Measurements from ENCODE around the gene CFAP251.

Gene CFAP251

GRCh38 chr12:121960541-121960940, 42.1 kb downstream of the CFAP251 start:
- Histone ChIP-seq H3K27me3 (ENCODE audit: control insufficient read depth, insufficient read depth, low read length, poor library complexity, severe bottlenecking) (no peaks in the 10 kb centered on the region), H3K4me1 (ENCODE audit: control insufficient read depth, insufficient read depth, low read length) (no peaks in the 10 kb centered on the region), H3K27ac (ENCODE audit: insufficient read depth, low read depth, low read length, poor library complexity, severe bottlenecking) (no peak overlapping the region), H3K4me3 (ENCODE audit: insufficient read depth, low read depth, low read length) (no peak overlapping the region), H3K36me3 (ENCODE audit: control insufficient read depth, insufficient read depth, low read length) (no peaks in the 10 kb centered on the region), H3K9me3 (ENCODE audit: control insufficient read depth, low read length) (no peaks in the 10 kb centered on the region)
- 93% methylated on average over 7 of the region's 7 CpGs for WGBS, 2 experiments

GRCh38 chr12:121961195-121961879, 42.9 kb downstream of the CFAP251 start:
- WGBS, 2 experiments: 80 to 86% methylated on average over 5 of the region's 5 CpGs
- no peaks in the 10 kb centered on the region for H3K4me1 ChIP-seq (ENCODE audit: control insufficient read depth, insufficient read depth, low read length)
- no peak overlapping the region for H3K27ac ChIP-seq (ENCODE audit: insufficient read depth, low read depth, low read length, poor library complexity, severe bottlenecking)
- no peaks in the 10 kb centered on the region for H3K36me3 ChIP-seq (ENCODE audit: control insufficient read depth, insufficient read depth, low read length)
- H3K4me3 ChIP-seq (ENCODE audit: insufficient read depth, low read depth, low read length): no peak overlapping the region
- H3K9me3 ChIP-seq (ENCODE audit: control insufficient read depth, low read length): no peaks in the 10 kb centered on the region
- no peaks in the 10 kb centered on the region for H3K27me3 ChIP-seq (ENCODE audit: control insufficient read depth, insufficient read depth, low read length, poor library complexity, severe bottlenecking)

GRCh38 chr12:121963341-121964018, 45.1 kb downstream of the CFAP251 start:
- no peaks in the 10 kb centered on the region for H3K4me1 ChIP-seq (ENCODE audit: control insufficient read depth, insufficient read depth, low read length)
- no peaks in the 10 kb centered on the region for H3K9me3 ChIP-seq (ENCODE audit: control insufficient read depth, low read length)
- no peaks in the 10 kb centered on the region for H3K36me3 ChIP-seq (ENCODE audit: control insufficient read depth, insufficient read depth, low read length)
- no peaks in the 10 kb centered on the region for H3K27me3 ChIP-seq (ENCODE audit: control insufficient read depth, insufficient read depth, low read length, poor library complexity, severe bottlenecking)
- no peak overlapping the region for H3K27ac ChIP-seq (ENCODE audit: insufficient read depth, low read depth, low read length, poor library complexity, severe bottlenecking)
- 87% methylated on average over 15 of the region's 15 CpGs for WGBS, 2 experiments
- H3K4me3 ChIP-seq (ENCODE audit: insufficient read depth, low read depth, low read length): no peak overlapping the region

- H3K36me3 ChIP-seq (ENCODE audit: control insufficient read depth, insufficient read depth, low read length): no peaks in the 10 kb centered on the region
- H3K27me3 ChIP-seq (ENCODE audit: control insufficient read depth, insufficient read depth, low read length, poor library complexity, severe bottlenecking): no peaks in the 10 kb centered on the region
- no peaks in the 10 kb centered on the region for H3K9me3 ChIP-seq (ENCODE audit: control insufficient read depth, low read length)
- H3K4me3 ChIP-seq (ENCODE audit: insufficient read depth, low read depth, low read length): no peak overlapping the region
- H3K4me1 ChIP-seq (ENCODE audit: control insufficient read depth, insufficient read depth, low read length): no peaks in the 10 kb centered on the region
- H3K27ac ChIP-seq (ENCODE audit: insufficient read depth, low read depth, low read length, poor library complexity, severe bottlenecking): no peak overlapping the region
- 84 to 91% methylated on average over 8 to 9 of the region's 9 CpGs for WGBS, 2 experiments
These were observed 46.6 kb downstream of the CFAP251 start for GRCh38 chr12:121964813-121965643.

GRCh38 chr12:121966959-121967358, 48.6 kb downstream of the CFAP251 start:
- Histone ChIP-seq H3K4me1 (ENCODE audit: control insufficient read depth, insufficient read depth, low read length) (no peaks in the 10 kb centered on the region), H3K27ac (ENCODE audit: insufficient read depth, low read depth, low read length, poor library complexity, severe bottlenecking) (no peak overlapping the region), H3K9me3 (ENCODE audit: control insufficient read depth, low read length) (no peaks in the 10 kb centered on the region), H3K27me3 (ENCODE audit: control insufficient read depth, insufficient read depth, low read length, poor library complexity, severe bottlenecking) (no peaks in the 10 kb centered on the region), H3K4me3 (ENCODE audit: insufficient read depth, low read depth, low read length) (no peak overlapping the region), H3K36me3 (ENCODE audit: control insufficient read depth, insufficient read depth, low read length) (no peaks in the 10 kb centered on the region)
- WGBS, 2 experiments: 92 to 95% methylated on average over 5 of the region's 5 CpGs

- no peaks in the 10 kb centered on the region for H3K27me3 ChIP-seq (ENCODE audit: control insufficient read depth, insufficient read depth, low read length, poor library complexity, severe bottlenecking)
- H3K4me1 ChIP-seq (ENCODE audit: control insufficient read depth, insufficient read depth, low read length): no peaks in the 10 kb centered on the region
- H3K36me3 ChIP-seq (ENCODE audit: control insufficient read depth, insufficient read depth, low read length): no peaks in the 10 kb centered on the region
- WGBS, 2 experiments: 92 to 93% methylated on average over 10 of the region's 10 CpGs
- H3K4me3 ChIP-seq (ENCODE audit: insufficient read depth, low read depth, low read length): no peak overlapping the region
- H3K9me3 ChIP-seq (ENCODE audit: control insufficient read depth, low read length): no peaks in the 10 kb centered on the region
- no peak overlapping the region for H3K27ac ChIP-seq (ENCODE audit: insufficient read depth, low read depth, low read length, poor library complexity, severe bottlenecking)
These were observed 50.5 kb downstream of the CFAP251 start for GRCh38 chr12:121968876-121969275.

- no peak overlapping the region for H3K4me3 ChIP-seq (ENCODE audit: insufficient read depth, low read depth, low read length)
- H3K27me3 ChIP-seq (ENCODE audit: control insufficient read depth, insufficient read depth, low read length, poor library complexity, severe bottlenecking): no peaks in the 10 kb centered on the region
- 89 to 93% methylated on average over 4 of the region's 4 CpGs for WGBS, 2 experiments
- no peaks in the 10 kb centered on the region for H3K4me1 ChIP-seq (ENCODE audit: control insufficient read depth, insufficient read depth, low read length)
- no peaks in the 10 kb centered on the region for H3K36me3 ChIP-seq (ENCODE audit: control insufficient read depth, insufficient read depth, low read length)
- no peak overlapping the region for H3K27ac ChIP-seq (ENCODE audit: insufficient read depth, low read depth, low read length, poor library complexity, severe bottlenecking)
- H3K9me3 ChIP-seq (ENCODE audit: control insufficient read depth, low read length): no peaks in the 10 kb centered on the region
These were observed 51.3 kb downstream of the CFAP251 start for GRCh38 chr12:121969726-121970125.

GRCh38 chr12:121970581-121971300, 52.3 kb downstream of the CFAP251 start:
- Histone ChIP-seq H3K36me3 (ENCODE audit: control insufficient read depth, insufficient read depth, low read length) (no peaks in the 10 kb centered on the region), H3K4me3 (ENCODE audit: insufficient read depth, low read depth, low read length) (no peak overlapping the region), H3K4me1 (ENCODE audit: control insufficient read depth, insufficient read depth, low read length) (no peaks in the 10 kb centered on the region), H3K9me3 (ENCODE audit: control insufficient read depth, low read length) (no peaks in the 10 kb centered on the region), H3K27ac (ENCODE audit: insufficient read depth, low read depth, low read length, poor library complexity, severe bottlenecking) (no peak overlapping the region), H3K27me3 (ENCODE audit: control insufficient read depth, insufficient read depth, low read length, poor library complexity, severe bottlenecking) (no peaks in the 10 kb centered on the region)
- 91 to 92% methylated on average over 6 of the region's 6 CpGs for WGBS, 2 experiments

- Histone ChIP-seq H3K4me3 (ENCODE audit: insufficient read depth, low read depth, low read length) (no peak overlapping the region), H3K9me3 (ENCODE audit: control insufficient read depth, low read length) (no peaks in the 10 kb centered on the region), H3K27me3 (ENCODE audit: control insufficient read depth, insufficient read depth, low read length, poor library complexity, severe bottlenecking) (no peaks in the 10 kb centered on the region), H3K36me3 (ENCODE audit: control insufficient read depth, insufficient read depth, low read length) (no peaks in the 10 kb centered on the region), H3K4me1 (ENCODE audit: control insufficient read depth, insufficient read depth, low read length) (no peaks in the 10 kb centered on the region), H3K27ac (ENCODE audit: insufficient read depth, low read depth, low read length, poor library complexity, severe bottlenecking) (no peak overlapping the region)
- 86 to 88% methylated on average over 13 of the region's 13 CpGs for WGBS, 2 experiments
These were observed 55.9 kb downstream of the CFAP251 start for GRCh38 chr12:121974026-121974985.

Data from ectodermal cell (in vitro differentiated cells).